Muscle layer of colon (tissue), 2 donors: ENCODE results near the gene CNTLN.
"Not testable (repeated sequence)": the region's sequence is repeated elsewhere in the genome, so short reads cannot be mapped to it uniquely, and the experiment has no call there.

Experiments
- H3K27ac ChIP-seq: one replicate; pipeline ENCODE4 v1.7.0; 2013; ENCODE audit warnings: low read depth, mild to moderate bottlenecking, low read length, moderate library complexity
- H3K27me3 ChIP-seq, 2 donors: one replicate each; pipeline ENCODE4 v1.7.0; 2013; ENCODE audit warnings: low read length in 2 of 2, mild to moderate bottlenecking in 2 of 2; ENCODE audit not compliant: insufficient read depth in 2 of 2, control insufficient read depth in 1 of 2
- H3K36me3 ChIP-seq: one replicate; pipeline ENCODE4 v1.7.0; 2013; ENCODE audit warnings: mild to moderate bottlenecking, low read length; ENCODE audit not compliant: insufficient read depth
- H3K4me1 ChIP-seq: one replicate; pipeline ENCODE4 v1.7.0; 2013; ENCODE audit warnings: mild to moderate bottlenecking, low read length; ENCODE audit not compliant: insufficient read depth
- H3K4me3 ChIP-seq, 2 donors: one replicate each; pipeline ENCODE4 v1.7.0; 2013; ENCODE audit warnings: low read length in 2 of 2, low read depth in 1 of 2, mild to moderate bottlenecking in 1 of 2, moderate library complexity in 1 of 2
- H3K9ac ChIP-seq: one replicate; pipeline ENCODE4 v1.7.0; 2013; ENCODE audit warnings: low read length
- H3K9me3 ChIP-seq: one replicate; pipeline ENCODE4 v1.7.0; 2013; ENCODE audit warnings: mild to moderate bottlenecking, low read length
- donor health status: abdominal sarcoma.
- donor health status: Adenocarcinoma of cecum.

CNTLN gene

DNA sequence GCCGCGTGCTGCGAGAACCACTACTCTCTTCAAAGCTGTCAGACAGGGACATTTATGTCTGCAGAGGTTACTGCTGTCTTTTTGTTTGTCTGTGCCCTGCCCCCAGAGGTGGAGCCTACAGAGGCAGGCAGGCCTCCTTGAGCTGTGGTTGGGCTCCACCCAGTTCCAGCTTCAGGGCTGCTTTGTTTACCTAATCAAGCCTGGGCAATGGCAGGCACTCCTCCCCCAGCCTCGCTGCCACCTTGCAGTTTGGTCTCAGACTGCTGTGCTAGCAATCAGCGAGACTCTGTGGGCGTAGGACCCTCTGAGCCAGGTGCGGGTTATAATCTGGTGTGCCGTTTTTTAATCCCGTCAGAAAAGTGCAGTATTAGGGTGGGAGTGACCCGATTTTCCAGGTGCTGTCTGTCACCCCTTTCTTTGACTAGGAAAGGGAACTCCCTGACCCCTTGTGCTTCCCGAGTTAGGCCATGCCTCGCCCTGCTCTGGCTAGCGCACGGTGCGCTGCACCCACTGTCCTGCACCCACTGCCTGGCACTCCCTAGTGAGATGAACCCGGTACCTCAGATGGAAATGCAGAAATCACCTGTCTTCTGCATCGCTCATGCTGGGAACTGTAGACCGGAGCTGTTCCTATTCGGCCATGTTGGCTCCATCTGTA lies 133.8 kb downstream of the CNTLN start:
- H3K9me3 ChIP-seq, H3K36me3 ChIP-seq, H3K27me3 ChIP-seq, H3K4me1 ChIP-seq, H3K4me3 ChIP-seq, H3K9ac ChIP-seq, H3K27ac ChIP-seq: not testable (repeated sequence)

- Histone ChIP-seq H3K36me3 (no peaks in the 10 kb centered on the region), H3K27me3 (no peaks in the 10 kb centered on the region), H3K4me1 (no peaks in the 10 kb centered on the region), H3K9me3 (no peaks in the 10 kb centered on the region), H3K9ac (no peak overlapping the region), H3K4me3 (no peak overlapping the region), H3K27ac (no peak overlapping the region)
These were observed 135.0 kb downstream of the CNTLN start for GRCh38 chr9:17269799-17270198.

- H3K9me3 ChIP-seq = no peaks in the 10 kb centered on the region
- no peak overlapping the region for H3K4me3 ChIP-seq
- H3K27ac ChIP-seq = no peak overlapping the region
- no peak overlapping the region for H3K9ac ChIP-seq
- H3K4me1 ChIP-seq = no peaks in the 10 kb centered on the region
- no peaks in the 10 kb centered on the region for H3K27me3 ChIP-seq
- no peaks in the 10 kb centered on the region for H3K36me3 ChIP-seq
These were observed 137.7 kb downstream of the CNTLN start for GRCh38 chr9:17272536-17272935.

- Histone ChIP-seq H3K36me3 (peaks cover 7% of the 10 kb centered on the region), H3K27ac (no peak overlapping the region), H3K9me3 (no peaks in the 10 kb centered on the region), H3K27me3 (no peaks in the 10 kb centered on the region), H3K4me3 (no peak overlapping the region), H3K9ac (no peak overlapping the region), H3K4me1 (no peaks in the 10 kb centered on the region)
These were observed 145.6 kb downstream of the CNTLN start for GRCh38 chr9:17280350-17281012.

DNA sequence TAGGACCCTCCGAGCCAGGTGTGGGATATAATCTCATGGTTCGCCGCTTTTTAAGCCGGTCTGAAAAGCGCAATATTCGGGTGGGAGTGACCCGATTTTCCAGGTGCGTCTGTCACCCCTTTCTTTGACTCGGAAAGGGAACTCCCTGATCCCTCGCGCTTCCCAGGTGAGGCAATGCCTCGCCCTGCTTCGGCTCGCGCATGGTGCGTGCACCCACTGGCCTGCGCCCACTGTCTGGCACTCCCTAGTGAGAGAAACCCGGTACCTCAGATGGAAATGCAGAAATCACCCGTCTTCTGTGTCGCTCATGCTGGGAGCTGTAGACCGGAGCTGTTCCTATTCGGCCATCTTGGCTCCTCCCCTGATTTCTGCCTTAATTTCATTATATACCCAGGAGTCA lies 155.8 kb downstream of the CNTLN start:
- not testable (repeated sequence) for H3K9me3 ChIP-seq, H3K4me3 ChIP-seq, H3K36me3 ChIP-seq, H3K4me1 ChIP-seq, H3K27ac ChIP-seq, H3K9ac ChIP-seq, H3K27me3 ChIP-seq

DNA sequence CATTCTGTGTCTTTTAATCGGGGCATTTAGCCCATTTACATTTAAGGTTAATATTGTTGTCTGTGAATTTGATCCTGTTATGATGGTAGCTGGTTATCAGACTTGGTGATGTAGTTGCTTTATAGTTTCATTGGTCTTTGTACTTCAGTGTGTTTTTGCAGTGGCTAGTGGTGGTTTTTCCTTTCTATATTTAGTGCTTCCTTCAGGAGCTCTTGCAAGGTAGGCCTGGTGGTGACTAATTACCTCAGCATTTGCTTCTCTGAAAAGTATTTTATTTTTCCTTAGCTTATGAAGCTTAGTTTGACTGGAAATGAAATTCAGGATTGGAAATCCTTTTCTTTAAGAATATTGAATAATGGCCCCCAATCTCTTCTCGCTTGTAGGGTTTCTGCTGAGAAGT lies 156.9 kb downstream of the CNTLN start:
- Histone ChIP-seq H3K9me3 (no peaks in the 10 kb centered on the region), H3K27me3 (no peaks in the 10 kb centered on the region), H3K27ac (no peak overlapping the region), H3K4me1 (no peaks in the 10 kb centered on the region), H3K9ac (no peak overlapping the region), H3K36me3 (no peaks in the 10 kb centered on the region), H3K4me3 (no peak overlapping the region)

DNA sequence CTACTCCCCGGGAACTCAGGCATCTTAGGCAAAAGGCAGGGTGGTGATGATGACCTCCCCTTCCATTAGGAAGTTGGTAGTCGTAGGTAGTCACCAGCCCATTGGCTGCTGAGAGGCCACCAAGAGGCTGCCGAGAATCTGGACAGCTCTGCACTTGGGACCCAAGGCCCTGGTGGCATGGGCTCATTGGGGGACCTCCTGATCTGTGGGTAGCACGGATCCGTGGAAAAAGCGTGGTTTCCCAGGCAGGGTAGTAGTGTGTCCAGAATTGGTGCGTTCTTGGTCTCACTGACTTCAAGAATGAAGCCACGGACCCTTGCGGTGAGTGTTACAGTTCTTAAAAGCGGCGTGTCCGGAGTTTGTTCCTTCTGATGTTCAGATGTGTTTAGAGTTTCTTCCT lies 158.8 kb downstream of the CNTLN start:
- no peaks in the 10 kb centered on the region for H3K36me3 ChIP-seq
- no peaks in the 10 kb centered on the region for H3K4me1 ChIP-seq
- H3K27me3 ChIP-seq = no peaks in the 10 kb centered on the region
- no peaks in the 10 kb centered on the region for H3K9me3 ChIP-seq
- H3K9ac ChIP-seq = no peak overlapping the region
- no peak overlapping the region for H3K4me3 ChIP-seq
- no peak overlapping the region for H3K27ac ChIP-seq

DNA sequence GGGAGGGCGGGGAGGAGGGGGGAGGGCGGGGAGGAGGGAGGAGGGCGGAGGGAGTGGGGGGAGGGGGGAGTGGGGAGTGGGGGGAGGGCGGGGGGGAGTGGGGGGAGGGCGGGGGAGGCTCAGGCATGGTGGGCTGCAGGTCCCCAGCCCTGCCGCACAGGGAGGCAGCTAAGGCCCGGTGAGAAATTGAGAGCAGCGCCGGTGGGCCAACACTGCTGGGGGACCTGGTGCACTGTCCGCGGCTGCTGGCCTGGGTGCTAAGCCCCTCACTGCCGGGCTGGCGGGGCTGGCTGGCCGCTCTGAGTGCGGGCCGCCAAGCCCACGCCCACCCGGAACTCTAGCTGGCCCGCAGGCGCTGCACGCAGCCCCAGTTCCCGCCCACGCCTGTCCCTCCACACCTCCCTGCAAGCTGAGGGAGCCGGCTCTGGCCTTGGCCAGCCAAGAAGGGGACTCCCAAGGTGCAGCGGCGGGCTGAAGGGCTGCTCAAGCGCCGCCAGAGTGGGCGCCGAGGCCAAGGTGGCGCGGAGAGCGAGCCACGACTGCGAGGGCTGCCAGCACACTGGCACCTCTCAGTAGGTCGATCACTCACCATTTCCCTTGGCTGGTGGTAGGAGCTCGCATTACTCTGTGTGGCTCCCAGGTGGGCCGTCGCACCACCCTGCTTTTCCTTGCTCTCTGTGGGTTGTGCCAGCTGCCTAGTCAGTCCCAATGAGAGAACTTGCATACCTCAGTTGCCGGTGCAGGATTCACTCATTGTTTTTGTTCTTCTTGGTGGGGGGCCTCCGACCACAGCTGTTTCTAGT lies 160.2 kb downstream of the CNTLN start:
- Histone ChIP-seq H3K27ac (no peak overlapping the region), H3K27me3 (no peaks in the 10 kb centered on the region), H3K4me3 (no peak overlapping the region), H3K36me3 (no peaks in the 10 kb centered on the region), H3K9ac (no peak overlapping the region), H3K4me1 (no peaks in the 10 kb centered on the region), H3K9me3 (no peaks in the 10 kb centered on the region)

DNA sequence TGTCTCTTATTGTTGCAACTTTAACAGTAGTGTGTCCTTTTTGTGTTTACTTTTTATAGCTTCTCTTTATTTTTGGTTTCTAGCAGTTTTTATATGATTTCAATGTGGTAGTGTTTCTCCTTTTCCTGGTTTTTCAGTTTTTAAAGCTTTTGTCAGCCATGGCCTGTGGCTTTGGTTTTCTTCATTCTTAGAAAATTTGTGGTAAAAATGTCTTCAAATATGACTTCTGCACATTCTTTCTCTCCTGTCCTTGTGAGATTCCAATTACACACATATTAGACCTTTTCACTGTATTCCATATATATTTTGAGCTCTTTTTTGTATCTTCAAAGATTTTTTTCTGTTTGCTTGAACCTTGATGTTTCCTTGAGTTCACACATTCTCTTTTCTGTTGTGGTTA lies 180.5 kb downstream of the CNTLN start:
- no peak overlapping the region for H3K9ac ChIP-seq
- H3K27me3 ChIP-seq = no peaks in the 10 kb centered on the region
- no peaks in the 10 kb centered on the region for H3K9me3 ChIP-seq
- H3K27ac ChIP-seq = no peak overlapping the region
- H3K4me3 ChIP-seq = no peak overlapping the region
- H3K4me1 ChIP-seq = no peaks in the 10 kb centered on the region
- no peaks in the 10 kb centered on the region for H3K36me3 ChIP-seq

DNA sequence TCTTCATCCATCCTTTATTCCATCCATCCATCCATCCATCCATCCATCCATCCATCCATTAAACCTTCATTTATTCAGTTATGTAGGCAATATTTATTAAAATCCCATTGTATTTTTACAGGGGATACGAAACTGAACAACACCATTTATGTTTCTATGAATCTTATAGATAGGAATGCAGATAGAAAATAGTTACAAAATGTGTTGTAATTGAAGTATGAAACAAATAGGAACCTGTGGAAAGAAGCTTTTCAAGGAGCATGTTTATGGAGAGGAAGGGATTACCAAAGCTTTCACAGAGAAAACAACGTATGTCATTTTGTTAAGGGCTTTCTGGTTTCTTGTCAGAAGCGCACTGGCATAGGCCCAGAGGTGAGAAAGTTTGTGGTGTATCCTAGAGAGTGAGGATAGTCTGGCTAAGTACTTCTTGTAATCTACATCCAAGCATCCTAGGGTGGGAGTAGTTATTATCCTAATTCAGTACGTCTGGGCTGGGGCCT lies 184.0 kb downstream of the CNTLN start:
- H3K9ac ChIP-seq = no peak overlapping the region

GRCh38 chr9:17319864-17320263 lies 185.0 kb downstream of the CNTLN start:
- H3K36me3 ChIP-seq = no peaks in the 10 kb centered on the region
- no peaks in the 10 kb centered on the region for H3K27me3 ChIP-seq
- H3K4me3 ChIP-seq = no peak overlapping the region
- no peaks in the 10 kb centered on the region for H3K4me1 ChIP-seq
- H3K9me3 ChIP-seq = no peaks in the 10 kb centered on the region
- H3K9ac ChIP-seq = no peak overlapping the region
- H3K27ac ChIP-seq = no peak overlapping the region

More for the DNA sequence above, 184.0 kb downstream of the CNTLN start:
- no peaks in the 10 kb centered on the region for H3K4me1 ChIP-seq
- H3K36me3 ChIP-seq = no peaks in the 10 kb centered on the region
- H3K4me3 ChIP-seq = no peak overlapping the region
- H3K9me3 ChIP-seq = no peaks in the 10 kb centered on the region
- no peaks in the 10 kb centered on the region for H3K27me3 ChIP-seq
- H3K27ac ChIP-seq = no peak overlapping the region
